ENCODE results near the gene SLC2A10. TPM values are rescaled to one million over a fixed set of nuclear protein-coding genes. Genes with fewer than 3 reads are reported as not detected.

Gene SLC2A10
- total RNA-seq, 4 donors from 2014 or later: 8.2 to 33.5 (median 15.2) TPM

- intact Hi-C loops (cut with DNase I; ENCODE audit: low total_unique reads): no loop called here
- Histone ChIP-seq H3K27me3 (no peaks in the 10 kb centered on the region), H3K4me3 (peak overlapping the region; percentile 66 to 94 (median 86)), H3K9me3 (no peaks in the 10 kb centered on the region), H3K27ac (peak overlapping the region; percentile 97 to 99 (median 98)), H3K4me1 (peaks cover 8 to 36% (median 30%) of the 10 kb centered on the region in 4 donors), H3K36me3 (peaks cover 0 to 13% (median 0%) of the 10 kb centered on the region in 4 donors)
- 12 to 45% methylated on average over 6 to 20 of the region's 20 CpGs for WGBS, 2 donors (ENCODE audit: low coverage in 1 of 2)
- in situ Hi-C loops (cut with MboI; ENCODE audit: low pct_ligation_motif_present in 1 of 4, low pct_unique_long_range_greater_than_20kb in 1 of 4, low sequenced_read_pairs in 3 of 4): loop anchor here in 2 of 4 donors (10.0 to 25.0 kb wide), 2 partner anchors 164 to 176 kb away; partner anchors contain the start of gene ZNF334 (in 1 of the 2)
- no peak for TF ChIP-seq POLR2A (IDR thresholded peaks at IDR 0.05)
- no peak for TF ChIP-seq CTCF (IDR thresholded peaks at IDR 0.05)
- TF ChIP-seq EP300 (IDR thresholded peaks at IDR 0.05; ENCODE audit: low read depth): no peak
- no peak for TF ChIP-seq POLR2AphosphoS5 (IDR thresholded peaks at IDR 0.05)
- no peak for DNase-seq
Measured at GRCh38 chr20:46688151-46689081, 21.0 kb upstream of the SLC2A10 start.

GRCh38 chr20:46689082-46689753, 20.2 kb upstream of the SLC2A10 start, which contains the start of gene TP53RK:
TP53RK (minus strand) TSS chr20:46689444; CDS start chr20:46689414, 30 bp downstream.
- Histone ChIP-seq H3K27me3 (no peaks in the 10 kb centered on the region), H3K4me3 (peak within 1 kb of the TSS; percentile 66 to 94 (median 86)), H3K36me3 (peaks cover 0 to 13% (median 0%) of the 10 kb centered on the region in 4 donors), H3K9me3 (no peaks in the 10 kb centered on the region), H3K27ac (peak within 1 kb of the TSS; percentile 97 to 99 (median 98)), H3K4me1 (peaks cover 8 to 30% (median 24%) of the 10 kb centered on the region in 4 donors)
- in situ Hi-C loops (cut with MboI; ENCODE audit: low pct_ligation_motif_present in 1 of 4, low pct_unique_long_range_greater_than_20kb in 1 of 4, low sequenced_read_pairs in 3 of 4) (loop anchor here in 2 of 4 donors (10.0 to 25.0 kb wide), 2 partner anchors 164 to 177 kb away; partner anchors contain the start of gene ZNF334 (in 1 of the 2)), intact Hi-C loops (cut with DNase I; ENCODE audit: low total_unique reads) (no loop called here)
- peak; percentile 99 for DNase-seq
- WGBS, 2 donors (ENCODE audit: low coverage in 1 of 2): 0% methylated on average over 23 of the region's 71 CpGs; no CpG with 5 or more reads in 1 of the 2 donors
- TF ChIP-seq CTCF (IDR thresholded peaks at IDR 0.05) (peak; percentile 40 to 84 (median 44)), EP300 (IDR thresholded peaks at IDR 0.05; ENCODE audit: low read depth) (no peak), POLR2AphosphoS5 (IDR thresholded peaks at IDR 0.05) (peak; percentile 81 to 88 (median 82)), POLR2A (IDR thresholded peaks at IDR 0.05) (peak; percentile 90)

GRCh38 chr20:46689754-46690085, 19.7 kb upstream of the SLC2A10 start:
- 0% methylated on average over 1 to 12 of the region's 12 CpGs for WGBS, 2 donors (ENCODE audit: low coverage in 1 of 2)
- in situ Hi-C loops (cut with MboI; ENCODE audit: low pct_ligation_motif_present in 1 of 4, low pct_unique_long_range_greater_than_20kb in 1 of 4, low sequenced_read_pairs in 3 of 4): loop anchor here in 2 of 4 donors (10.0 to 25.0 kb wide), 2 partner anchors 165 to 177 kb away; partner anchors contain the start of gene ZNF334 (in 1 of the 2)
- intact Hi-C loops (cut with DNase I; ENCODE audit: low total_unique reads): no loop called here
- peaks cover 8 to 30% (median 24%) of the 10 kb centered on the region in 4 donors for H3K4me1 ChIP-seq
- no peaks in the 10 kb centered on the region for H3K27me3 ChIP-seq
- peak overlapping the region; percentile 10 to 94 (median 86) for H3K4me3 ChIP-seq
- no peaks in the 10 kb centered on the region for H3K9me3 ChIP-seq
- no peak for DNase-seq
- H3K27ac ChIP-seq: peak overlapping the region; percentile 97 to 99 (median 98)
- H3K36me3 ChIP-seq: peaks cover 0 to 13% (median 0%) of the 10 kb centered on the region in 4 donors
- TF ChIP-seq POLR2AphosphoS5 (IDR thresholded peaks at IDR 0.05): peak in 1 of 3 donors; percentile 5
- no peak for TF ChIP-seq EP300 (IDR thresholded peaks at IDR 0.05; ENCODE audit: low read depth)

- intact Hi-C loops (cut with DNase I; ENCODE audit: low total_unique reads): no loop called here
- no peak for DNase-seq
- in situ Hi-C loops (cut with MboI; ENCODE audit: low pct_ligation_motif_present in 1 of 4, low pct_unique_long_range_greater_than_20kb in 1 of 4, low sequenced_read_pairs in 3 of 4): loop anchor here in 1 of 4 donors (25.0 kb wide), 1 partner anchor 178 kb away; the partner anchor contains the start of gene ZNF334
- no peaks in the 10 kb centered on the region for H3K9me3 ChIP-seq
- H3K36me3 ChIP-seq: peaks cover 0 to 6% (median 0%) of the 10 kb centered on the region in 4 donors
- TF ChIP-seq POLR2AphosphoS5 (IDR thresholded peaks at IDR 0.05) (no peak), POLR2A (IDR thresholded peaks at IDR 0.05) (no peak), EP300 (IDR thresholded peaks at IDR 0.05; ENCODE audit: low read depth) (no peak), CTCF (IDR thresholded peaks at IDR 0.05) (no peak)
- peak overlapping the region in 3 of 4 donors; percentile 85 to 94 (median 87) for H3K4me3 ChIP-seq
- H3K4me1 ChIP-seq: peaks cover 8 to 30% (median 24%) of the 10 kb centered on the region in 4 donors
- no peaks in the 10 kb centered on the region for H3K27me3 ChIP-seq
- H3K27ac ChIP-seq: peak overlapping the region; percentile 97 to 99 (median 98)
- 50 to 58% methylated on average over 12 to 13 of the region's 13 CpGs for WGBS, 2 donors (ENCODE audit: low coverage in 1 of 2)
Measured at GRCh38 chr20:46690219-46691106, 19.0 kb upstream of the SLC2A10 start.
